GM21723 (cell line): ENCODE data around the gene CPT1C.
A peak's percentile ranks its signal among the peaks of the same experiment; 100 is the strongest.

ENCODE experiments used
- ATAC-seq: cut with Tn5 transposase; IDR thresholded peaks from one replicate; pipeline ENCODE4 v1.9.1; 2021; ENCODE audit warnings: mild to moderate bottlenecking, moderate library complexity; ENCODE audit not compliant: unreplicated experiment

Gene CPT1C

GRCh38 chr19:49690656-49691242, at the start of gene CPT1C:
Gene CPT1C (plus strand): TSS chr19:49691116. CDS start chr19:49692253, 1,137 bp downstream.
- ATAC-seq: no peak

GRCh38 chr19:49641688-49642491, 49.0 kb upstream of the CPT1C start, which contains the start of gene SCAF1:
Gene SCAF1 (plus strand): TSS chr19:49642209. CDS start chr19:49645027, 2,818 bp downstream.
- peak; percentile 58 for ATAC-seq

GRCh38 chr19:49642492-49643035, 48.4 kb upstream of the CPT1C start:
- no peak for ATAC-seq

- ATAC-seq: no peak
Measured at GRCh38 chr19:49643466-49643865, 47.5 kb upstream of the CPT1C start.

- ATAC-seq: no peak
Measured at GRCh38 chr19:49645592-49645991, 45.3 kb upstream of the CPT1C start.

- ATAC-seq: no peak
Measured at GRCh38 chr19:49645995-49646394, 44.9 kb upstream of the CPT1C start.

- ATAC-seq: no peak
Measured at GRCh38 chr19:49646586-49646985, 44.3 kb upstream of the CPT1C start.

GRCh38 chr19:49651029-49651819, 39.7 kb upstream of the CPT1C start:
- ATAC-seq: no peak

GRCh38 chr19:49651820-49652550, 38.9 kb upstream of the CPT1C start:
- ATAC-seq: no peak

GRCh38 chr19:49652551-49653465, 38.1 kb upstream of the CPT1C start:
- ATAC-seq: no peak

GRCh38 chr19:49653466-49653806, 37.5 kb upstream of the CPT1C start:
- ATAC-seq: no peak

GRCh38 chr19:49654581-49654980, 36.3 kb upstream of the CPT1C start:
- ATAC-seq: no peak

GRCh38 chr19:49655570-49656455, 35.1 kb upstream of the CPT1C start:
- ATAC-seq: no peak

- no peak for ATAC-seq
Measured at GRCh38 chr19:49656456-49657109, 34.3 kb upstream of the CPT1C start.

- no peak for ATAC-seq
Measured at GRCh38 chr19:49657493-49658138, 33.3 kb upstream of the CPT1C start.

- no peak for ATAC-seq
Measured at GRCh38 chr19:49658139-49658517, 32.8 kb upstream of the CPT1C start.

GRCh38 chr19:49658566-49659442, 32.1 kb upstream of the CPT1C start:
- ATAC-seq: no peak
